ENCODE data around the gene INPPL1.

INPPL1 gene

DNA sequence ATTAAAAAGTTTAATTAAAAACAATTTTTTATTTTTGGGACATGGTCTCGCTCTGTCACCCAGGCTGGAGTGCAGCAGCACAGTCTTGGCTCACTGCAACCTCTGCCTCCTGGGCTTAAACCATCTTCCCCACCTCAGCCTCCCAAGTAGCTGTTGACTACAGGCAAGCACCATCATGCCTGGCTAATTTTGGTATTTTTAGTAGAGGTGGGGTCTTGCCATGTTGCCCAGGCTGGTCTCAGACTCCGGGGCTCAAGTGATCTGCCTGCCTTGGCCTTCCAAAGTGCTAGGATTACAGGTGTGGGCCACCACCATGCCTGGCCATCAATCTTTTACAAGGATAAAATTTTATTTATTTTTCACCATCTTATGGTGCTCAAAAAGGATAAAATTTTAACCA lies 62.7 kb downstream of the INPPL1 start:
- no peak for DNase-seq (ENCODE audit: low read depth)
